Stimulated activated memory B cell treated with anti-CD40 and anti-IgM and Interleukin-4, amounts not matched to agents 10 μg/mL and 1 μg/mL and 100 μg/mL, for 72 hours (primary cell): Measurements from ENCODE around the gene ANKMY1.

Experiments
- ATAC-seq: fragments of 150-1000 bp; cut with Tn5 transposase; 2 replicates; pipeline ENCODE4 v1.10.0; 2021
- H3K27ac Mint-ChIP-seq: one replicate; pipeline ENCODE4 v1.8.0; 2022; ENCODE audit warnings: mild to moderate bottlenecking, mixed read lengths
- H3K27me3 Mint-ChIP-seq: one replicate; pipeline ENCODE4 v1.8.0; 2022; ENCODE audit warnings: mixed read lengths
- H3K36me3 Mint-ChIP-seq: one replicate; pipeline ENCODE4 v1.8.0; 2022; ENCODE audit warnings: mixed read lengths
- H3K4me1 Mint-ChIP-seq: one replicate; pipeline ENCODE4 v1.8.0; 2022; ENCODE audit warnings: mixed read lengths
- H3K4me3 Mint-ChIP-seq: one replicate; pipeline ENCODE4 v1.8.0; 2022; ENCODE audit warnings: mild to moderate bottlenecking, moderate library complexity, mixed read lengths
- H3K9me3 Mint-ChIP-seq: one replicate; pipeline ENCODE4 v1.8.0; 2022; ENCODE audit warnings: mixed read lengths

The ANKMY1 gene

GRCh38 chr2:240431271-240431660 is 126.5 kb downstream of the ANKMY1 start:
- H3K36me3 Mint-ChIP-seq = no peaks in the 10 kb centered on the region
- H3K9me3 Mint-ChIP-seq = peaks cover 5% of the 10 kb centered on the region
- H3K4me3 Mint-ChIP-seq = no peak overlapping the region
- peaks cover 6% of the 10 kb centered on the region for H3K4me1 Mint-ChIP-seq
- H3K27me3 Mint-ChIP-seq = peaks cover 48% of the 10 kb centered on the region
- ATAC-seq = no peak
- no peak overlapping the region for H3K27ac Mint-ChIP-seq

GRCh38 chr2:240430595-240430994 is 127.2 kb downstream of the ANKMY1 start:
- peaks cover 10% of the 10 kb centered on the region for H3K9me3 Mint-ChIP-seq
- ATAC-seq = no peak
- peaks cover 48% of the 10 kb centered on the region for H3K27me3 Mint-ChIP-seq
- H3K27ac Mint-ChIP-seq = no peak overlapping the region
- H3K36me3 Mint-ChIP-seq = no peaks in the 10 kb centered on the region
- no peak overlapping the region for H3K4me3 Mint-ChIP-seq
- peaks cover 6% of the 10 kb centered on the region for H3K4me1 Mint-ChIP-seq

- peaks cover 6% of the 10 kb centered on the region for H3K4me1 Mint-ChIP-seq
- no peak overlapping the region for H3K27ac Mint-ChIP-seq
- H3K27me3 Mint-ChIP-seq = peaks cover 48% of the 10 kb centered on the region
These were observed 127.8 kb downstream of the ANKMY1 start for GRCh38 chr2:240429872-240430491.

More at GRCh38 chr2:240429872-240430491, 127.8 kb downstream of the ANKMY1 start:
- ATAC-seq = no peak
- Mint-ChIP-seq H3K9me3 (peaks cover 13% of the 10 kb centered on the region), H3K4me3 (no peak overlapping the region), H3K36me3 (no peaks in the 10 kb centered on the region)
